ENCODE data around the gene MRAP2. TPM values are rescaled to one million over a fixed set of nuclear protein-coding genes. Genes with fewer than 3 reads are reported as not detected.

MRAP2 gene
- total RNA-seq, 2 experiments from 2014 or later: not detected

GRCh38 chr6:84035484-84035883 lies 1.9 kb downstream of the MRAP2 start:
- Histone ChIP-seq H3K27ac (ENCODE audit: low read depth, low read length, poor library complexity, severe bottlenecking) (no peak overlapping the region), H3K4me1 (ENCODE audit: insufficient read depth, low read length, poor library complexity, severe bottlenecking) (no peaks in the 10 kb centered on the region), H3K4me2 (ENCODE audit: low read length) (no peak overlapping the region), H2AFZ (ENCODE audit: low read length) (no peak overlapping the region), H3K9me3 (ENCODE audit: low read length) (no peaks in the 10 kb centered on the region), H3K79me2 (ENCODE audit: insufficient read depth, low read depth, low read length) (no peaks in the 10 kb centered on the region), H3K9me2 (ENCODE audit: insufficient read depth, low read length) (no peaks in the 10 kb centered on the region), H3K4me3 (ENCODE audit: low read depth, low read length, poor library complexity, severe bottlenecking) (no peak overlapping the region), H4K20me1 (ENCODE audit: insufficient read depth, low read length) (no peaks in the 10 kb centered on the region), H3K36me3 (ENCODE audit: insufficient read depth, low read length) (no peaks in the 10 kb centered on the region)
- TF ChIP-seq, protein P1, sequence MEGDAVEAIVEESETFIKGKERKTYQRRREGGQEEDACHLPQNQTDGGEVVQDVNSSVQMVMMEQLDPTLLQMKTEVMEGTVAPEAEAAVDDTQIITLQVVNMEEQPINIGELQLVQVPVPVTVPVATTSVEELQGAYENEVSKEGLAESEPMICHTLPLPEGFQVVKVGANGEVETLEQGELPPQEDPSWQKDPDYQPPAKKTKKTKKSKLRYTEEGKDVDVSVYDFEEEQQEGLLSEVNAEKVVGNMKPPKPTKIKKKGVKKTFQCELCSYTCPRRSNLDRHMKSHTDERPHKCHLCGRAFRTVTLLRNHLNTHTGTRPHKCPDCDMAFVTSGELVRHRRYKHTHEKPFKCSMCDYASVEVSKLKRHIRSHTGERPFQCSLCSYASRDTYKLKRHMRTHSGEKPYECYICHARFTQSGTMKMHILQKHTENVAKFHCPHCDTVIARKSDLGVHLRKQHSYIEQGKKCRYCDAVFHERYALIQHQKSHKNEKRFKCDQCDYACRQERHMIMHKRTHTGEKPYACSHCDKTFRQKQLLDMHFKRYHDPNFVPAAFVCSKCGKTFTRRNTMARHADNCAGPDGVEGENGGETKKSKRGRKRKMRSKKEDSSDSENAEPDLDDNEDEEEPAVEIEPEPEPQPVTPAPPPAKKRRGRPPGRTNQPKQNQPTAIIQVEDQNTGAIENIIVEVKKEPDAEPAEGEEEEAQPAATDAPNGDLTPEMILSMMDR (conservative IDR thresholded peaks at IDR 0.05; ENCODE audit: low read length): no peak
- no peak for TF ChIP-seq EZH2phosphoT487 (IDR thresholded peaks at IDR 0.05; ENCODE audit: borderline replicate concordance, low read depth, low read length)
- ChIA-PET POLR2A (interaction anchor here (0.7 kb wide), 3 partner anchors 99 to 1001 kb away, joined by 3 to 4 read pairs (median 3); no protein-coding TSS in a partner anchor), CTCF (ENCODE audit: unreplicated experiment) (interaction anchor here (0.6 kb wide), 1 partner anchor 792 kb away, joined by 3 read pairs; no protein-coding TSS in a partner anchor)
- no TSS peak for BruUV-seq (replicated peaks)
- no peak for DNase-seq (ENCODE audit: low spot score)
- intact Hi-C loops (cut with micrococcal nuclease; ENCODE audit: unreplicated experiment): no loop called here

DNA sequence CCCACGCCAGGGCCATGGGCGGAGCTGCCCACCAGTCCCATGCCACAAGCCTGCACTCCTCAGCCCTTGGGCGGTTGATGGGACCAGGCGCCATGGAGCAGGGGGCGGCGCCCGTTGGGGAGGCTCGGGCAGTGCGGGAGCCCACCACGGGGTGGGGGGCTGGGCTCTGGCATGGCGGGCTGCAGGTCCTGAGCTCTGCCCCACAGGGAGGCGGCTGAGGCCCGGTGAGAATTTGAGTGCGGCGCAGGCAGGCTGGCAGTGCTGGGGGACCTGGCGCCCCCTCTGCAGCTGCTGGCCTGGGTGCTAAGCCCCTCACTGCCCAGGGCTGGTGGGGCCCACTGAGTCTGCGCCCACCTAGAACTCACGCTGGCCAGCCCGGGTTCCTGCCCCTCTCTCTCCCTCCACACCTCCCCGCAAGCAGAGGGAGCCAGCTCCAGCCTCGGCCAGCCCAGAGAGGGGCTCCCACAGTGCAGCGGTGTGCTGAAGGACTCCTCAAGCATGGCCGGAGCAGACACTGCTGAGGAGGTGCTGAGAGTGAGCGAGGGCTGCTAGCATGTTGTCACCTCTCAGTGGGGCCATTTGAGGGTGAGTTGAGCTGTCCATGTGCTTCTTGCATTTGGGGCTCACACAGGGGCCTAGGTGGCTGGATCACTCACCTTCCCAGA lies 4.0 kb downstream of the MRAP2 start:
- POLR2A ChIA-PET: no interaction called here
- no peak overlapping the region for H2AFZ ChIP-seq (ENCODE audit: low read length)
- no peaks in the 10 kb centered on the region for H3K36me3 ChIP-seq (ENCODE audit: insufficient read depth, low read length)
- H3K4me2 ChIP-seq (ENCODE audit: low read length): no peak overlapping the region
- no TSS peak for BruUV-seq (replicated peaks)
- H3K79me2 ChIP-seq (ENCODE audit: insufficient read depth, low read depth, low read length): no peaks in the 10 kb centered on the region
- H4K20me1 ChIP-seq (ENCODE audit: insufficient read depth, low read length): no peaks in the 10 kb centered on the region
- CTCF ChIA-PET (ENCODE audit: unreplicated experiment): no interaction called here
- H3K27ac ChIP-seq (ENCODE audit: low read depth, low read length, poor library complexity, severe bottlenecking): no peak overlapping the region
- H3K4me1 ChIP-seq (ENCODE audit: insufficient read depth, low read length, poor library complexity, severe bottlenecking): no peaks in the 10 kb centered on the region
- no peak for DNase-seq (ENCODE audit: low spot score)
- H3K9me3 ChIP-seq (ENCODE audit: low read length): no peaks in the 10 kb centered on the region
- no peak overlapping the region for H3K4me3 ChIP-seq (ENCODE audit: low read depth, low read length, poor library complexity, severe bottlenecking)
- H3K9me2 ChIP-seq (ENCODE audit: insufficient read depth, low read length): no peaks in the 10 kb centered on the region
- intact Hi-C loops (cut with micrococcal nuclease; ENCODE audit: unreplicated experiment): no loop called here
- no peak for TF ChIP-seq EZH2phosphoT487 (IDR thresholded peaks at IDR 0.05; ENCODE audit: borderline replicate concordance, low read depth, low read length)
- TF ChIP-seq, protein P1 (conservative IDR thresholded peaks at IDR 0.05; ENCODE audit: low read length): no peak

- no TSS peak for BruUV-seq (replicated peaks)
- Histone ChIP-seq H3K79me2 (ENCODE audit: insufficient read depth, low read depth, low read length) (no peaks in the 10 kb centered on the region), H3K4me2 (ENCODE audit: low read length) (no peak overlapping the region), H4K20me1 (ENCODE audit: insufficient read depth, low read length) (no peaks in the 10 kb centered on the region), H3K4me1 (ENCODE audit: insufficient read depth, low read length, poor library complexity, severe bottlenecking) (no peaks in the 10 kb centered on the region), H3K36me3 (ENCODE audit: insufficient read depth, low read length) (no peaks in the 10 kb centered on the region), H3K9me2 (ENCODE audit: insufficient read depth, low read length) (no peaks in the 10 kb centered on the region), H3K9me3 (ENCODE audit: low read length) (no peaks in the 10 kb centered on the region), H3K4me3 (ENCODE audit: low read depth, low read length, poor library complexity, severe bottlenecking) (no peak overlapping the region), H2AFZ (ENCODE audit: low read length) (no peak overlapping the region), H3K27ac (ENCODE audit: low read depth, low read length, poor library complexity, severe bottlenecking) (no peak overlapping the region)
- intact Hi-C loops (cut with micrococcal nuclease; ENCODE audit: unreplicated experiment): no loop called here
- POLR2A ChIA-PET: no interaction called here
- no peak for TF ChIP-seq EZH2phosphoT487 (IDR thresholded peaks at IDR 0.05; ENCODE audit: borderline replicate concordance, low read depth, low read length)
- CTCF ChIA-PET (ENCODE audit: unreplicated experiment): no interaction called here
- no peak for DNase-seq (ENCODE audit: low spot score)
Measured at GRCh38 chr6:84042603-84043002, 9.0 kb downstream of the MRAP2 start.

All from OCI-LY7 (cell line).